Neural cell (in vitro differentiated cells): ENCODE results near the gene TTC13. TPM values are rescaled to one million over a fixed set of nuclear protein-coding genes. Genes with fewer than 3 reads are reported as not detected.

Experiments
- H2AFZ ChIP-seq: fragments of 200-600, 300-800 bp; sonication (generic), shearing (Covaris generic); 2 replicates; pipeline ENCODE4 v1.6.0; 2014; ENCODE audit warnings: low read depth, mild to moderate bottlenecking, antibody characterized with exemption, low read length, moderate library complexity
- H3F3A ChIP-seq: fragments of 200-600 bp; shearing (Covaris generic); 2 replicates; pipeline ENCODE4 v1.6.1; 2016; ENCODE audit warnings: mild to moderate bottlenecking, moderate library complexity, mixed read lengths, antibody characterized with exemption, low read length; ENCODE audit not compliant: insufficient read depth, poor library complexity, severe bottlenecking
- H3K27ac ChIP-seq: fragments of 200-600, 300-800 bp; sonication (generic), shearing (Covaris generic); 2 replicates; pipeline ENCODE4 v1.5.1; 2014; ENCODE audit warnings: mild to moderate bottlenecking, low read length, moderate library complexity
- H3K27me3 ChIP-seq: fragments of 300-800, 200-600 bp; sonication (generic), shearing (Covaris generic); 2 replicates; pipeline ENCODE4 v1.6.0; 2014; ENCODE audit warnings: mild to moderate bottlenecking, low read depth, low read length, moderate library complexity; ENCODE audit not compliant: insufficient read depth
- H3K36me3 ChIP-seq: fragments of 300-800, 200-600 bp; sonication (generic), shearing (Covaris generic); 2 replicates; pipeline ENCODE4 v1.5.1; 2014; ENCODE audit warnings: mild to moderate bottlenecking, antibody characterized with exemption, low read length, moderate library complexity; ENCODE audit not compliant: insufficient read depth
- H3K4me2 ChIP-seq: fragments of 300-800, 200-600 bp; sonication (generic), shearing (Covaris generic); 2 replicates; pipeline ENCODE4 v1.6.0; 2014; ENCODE audit warnings: mild to moderate bottlenecking, low read length
- H3K4me3 ChIP-seq: fragments of 300-800, 200-600 bp; sonication (generic), shearing (Covaris generic); 2 replicates; pipeline ENCODE4 v1.5.1; 2014; ENCODE audit warnings: mild to moderate bottlenecking, low read length, moderate library complexity
- H3K79me2 ChIP-seq: fragments of 200-600 bp; shearing (Covaris generic); replicated peaks from 2 replicates; pipeline ENCODE4 v1.6.0; 2014; ENCODE audit warnings: mild to moderate bottlenecking, low read length, moderate library complexity; ENCODE audit not compliant: insufficient read depth
- H3K9ac ChIP-seq: fragments of 300-800, 200-600 bp; sonication (generic), shearing (Covaris generic); 2 replicates; pipeline ENCODE4 v1.6.1; 2016; ENCODE audit warnings: mild to moderate bottlenecking, low read length, mixed read lengths
- H3K9me2 ChIP-seq: fragments of 200-600 bp; shearing (Covaris generic); 2 replicates; pipeline ENCODE4 v1.6.1; 2016; ENCODE audit warnings: mild to moderate bottlenecking, low read length, mixed read lengths; ENCODE audit not compliant: insufficient read depth
- H3K9me3 ChIP-seq: fragments of 200-600, 300-800 bp; sonication (generic), shearing (Covaris generic); 2 replicates; pipeline ENCODE4 v1.6.1; 2016; ENCODE audit warnings: mild to moderate bottlenecking, mixed run types, low read length, moderate library complexity, mixed read lengths
- H4K20me1 ChIP-seq: fragments of 200-600 bp; shearing (Covaris generic); 2 replicates; pipeline ENCODE4 v1.6.1; 2016; ENCODE audit warnings: mild to moderate bottlenecking, mixed run types; ENCODE audit not compliant: insufficient read depth
- CTCF ChIP-seq: fragments of 450-650 bp; IDR thresholded peaks from 2 replicates; pipeline ENCODE4 v1.5.1; 2014; ENCODE audit warnings: antibody characterized with exemption, mild to moderate bottlenecking, moderate library complexity; ENCODE audit not compliant: poor library complexity, severe bottlenecking
- EP300 ChIP-seq: fragments of 450-650 bp; conservative IDR thresholded peaks from 2 replicates; pipeline ENCODE4 v1.6.1; 2014; ENCODE audit warnings: antibody characterized with exemption, mild to moderate bottlenecking, moderate library complexity; ENCODE audit not compliant: poor library complexity, severe bottlenecking
- EZH2 ChIP-seq: fragments of 200-600, 300-800 bp; shearing (Covaris generic), sonication (generic); IDR thresholded peaks from 2 replicates; pipeline ENCODE4 v1.6.1; 2014; ENCODE audit warnings: antibody characterized with exemption, low read length, borderline replicate concordance, mild to moderate bottlenecking; ENCODE audit not compliant: insufficient read depth, poor library complexity, severe bottlenecking
- MXI1 ChIP-seq: fragments of 450-650 bp; conservative IDR thresholded peaks from 2 replicates; pipeline ENCODE4 v1.6.1; 2014; ENCODE audit warnings: antibody characterized with exemption, mild to moderate bottlenecking; ENCODE audit not compliant: poor library complexity, severe bottlenecking
- POLR2AphosphoS5 ChIP-seq: IDR thresholded peaks from 2 replicates; pipeline ENCODE4 v1.6.1; 2012
- RAD21 ChIP-seq: fragments of 450-650 bp; conservative IDR thresholded peaks from 2 replicates; pipeline ENCODE4 v1.6.1; 2014; ENCODE audit warnings: antibody characterized with exemption, mild to moderate bottlenecking, moderate library complexity
- REST ChIP-seq: IDR thresholded peaks from 2 replicates; pipeline ENCODE4 v1.6.1; 2012; ENCODE audit warnings: borderline replicate concordance
- SMC3 ChIP-seq: fragments of 450-650 bp; conservative IDR thresholded peaks from 2 replicates; pipeline ENCODE4 v1.6.1; 2014; ENCODE audit warnings: antibody characterized with exemption, mild to moderate bottlenecking, moderate library complexity; ENCODE audit not compliant: poor library complexity
- TAF1 ChIP-seq: IDR thresholded peaks from 2 replicates; pipeline ENCODE4 v1.6.1; 2012; ENCODE audit warnings: low read depth
- polyA plus RNA-seq: library from polyadenylated mRNA; depleted of rRNA; stranded (reverse); fragments of >200 nt; gene quantifications from 2 replicates; pipeline ENCODE4 v1.2.3, GENCODE V29; 2014

Gene TTC13
- polyA plus RNA-seq, 1 donor from 2014 or later: 33.8 TPM

GRCh38 chr1:230906226-230906625 lies 72.4 kb downstream of the TTC13 start:
- Histone ChIP-seq H3K9me3 (no peaks in the 10 kb centered on the region), H3K4me2 (no peak overlapping the region), H3K9ac (no peak overlapping the region), H3K9me2 (no peaks in the 10 kb centered on the region), H3K36me3 (no peaks in the 10 kb centered on the region), H3K4me3 (no peak overlapping the region), H3F3A (no peaks in the 10 kb centered on the region), H3K27me3 (no peaks in the 10 kb centered on the region), H2AFZ (no peak overlapping the region), H3K79me2 (no peaks in the 10 kb centered on the region), H4K20me1 (no peaks in the 10 kb centered on the region), H3K27ac (no peak overlapping the region)
- TF ChIP-seq RAD21 (no peak), POLR2AphosphoS5 (no peak), REST (no peak), SMC3 (no peak), EZH2 (no peak), EP300 (no peak), TAF1 (no peak), CTCF (no peak), MXI1 (no peak)

GRCh38 chr1:230905733-230906132 lies 72.9 kb downstream of the TTC13 start:
- no peak overlapping the region for H3K4me2 ChIP-seq
- H3K79me2 ChIP-seq: no peaks in the 10 kb centered on the region
- no peak overlapping the region for H2AFZ ChIP-seq
- H3K27me3 ChIP-seq: no peaks in the 10 kb centered on the region
- no peaks in the 10 kb centered on the region for H3F3A ChIP-seq
- H3K36me3 ChIP-seq: no peaks in the 10 kb centered on the region
- H3K9ac ChIP-seq: no peak overlapping the region
- H3K4me3 ChIP-seq: no peak overlapping the region
- no peaks in the 10 kb centered on the region for H3K9me2 ChIP-seq
- TF ChIP-seq EZH2 (no peak), SMC3 (no peak), EP300 (no peak), POLR2AphosphoS5 (no peak), RAD21 (no peak)
- H4K20me1 ChIP-seq: no peaks in the 10 kb centered on the region
- no peaks in the 10 kb centered on the region for H3K9me3 ChIP-seq
- H3K27ac ChIP-seq: no peak overlapping the region
